Measurements from ENCODE around the gene MGRN1. TPM values are rescaled to one million over a fixed set of nuclear protein-coding genes. Genes with fewer than 3 reads are reported as not detected.

The MGRN1 gene
- total RNA-seq, 4 donors from 2014 or later: 30.8 to 58.2 (median 44.8) TPM

DNA sequence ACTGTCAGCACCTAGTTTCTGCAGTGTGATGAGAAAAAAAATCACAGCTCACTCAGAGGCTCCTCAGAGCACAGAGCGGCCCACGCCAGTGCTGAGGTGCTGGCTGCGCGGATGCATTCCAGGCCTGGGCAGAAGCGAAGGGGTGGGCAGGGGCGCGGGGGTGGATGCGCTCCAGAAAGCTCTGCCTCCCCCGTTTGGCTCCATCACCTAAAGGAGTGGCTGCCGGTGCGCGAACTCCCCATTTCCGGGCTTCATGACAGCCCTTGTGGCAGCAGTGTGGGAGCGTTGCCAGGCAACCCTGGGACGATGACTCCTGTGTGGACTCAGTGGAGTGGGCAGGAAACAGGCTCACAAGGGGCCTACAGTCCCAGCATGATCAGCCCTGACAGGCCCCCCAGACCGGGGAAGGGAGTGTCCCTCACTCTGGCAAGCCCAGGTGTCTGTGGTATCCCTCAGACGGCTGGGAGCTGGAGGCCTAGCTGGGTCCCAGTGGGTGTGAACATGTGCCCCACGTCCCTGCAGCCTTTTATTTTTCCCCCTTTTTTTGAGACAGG lies 35.9 kb downstream of the MGRN1 start:
- Histone ChIP-seq H3K9me3 (no peaks in the 10 kb centered on the region), H3K36me3 (peaks cover 63% of the 10 kb centered on the region), H3K4me1 (peaks cover 25% of the 10 kb centered on the region), H3K27me3 (no peaks in the 10 kb centered on the region), H3K4me3 (no peak overlapping the region), H3K27ac (no peak overlapping the region)
- no peak for DNase-seq (ENCODE audit: low spot score in 2 of 2)
- TF ChIP-seq EP300 (IDR thresholded peaks at IDR 0.05) (no peak), POLR2A (IDR thresholded peaks at IDR 0.05) (no peak), POLR2AphosphoS5 (IDR thresholded peaks at IDR 0.05) (no peak)
- TF ChIP-seq, protein P1, sequence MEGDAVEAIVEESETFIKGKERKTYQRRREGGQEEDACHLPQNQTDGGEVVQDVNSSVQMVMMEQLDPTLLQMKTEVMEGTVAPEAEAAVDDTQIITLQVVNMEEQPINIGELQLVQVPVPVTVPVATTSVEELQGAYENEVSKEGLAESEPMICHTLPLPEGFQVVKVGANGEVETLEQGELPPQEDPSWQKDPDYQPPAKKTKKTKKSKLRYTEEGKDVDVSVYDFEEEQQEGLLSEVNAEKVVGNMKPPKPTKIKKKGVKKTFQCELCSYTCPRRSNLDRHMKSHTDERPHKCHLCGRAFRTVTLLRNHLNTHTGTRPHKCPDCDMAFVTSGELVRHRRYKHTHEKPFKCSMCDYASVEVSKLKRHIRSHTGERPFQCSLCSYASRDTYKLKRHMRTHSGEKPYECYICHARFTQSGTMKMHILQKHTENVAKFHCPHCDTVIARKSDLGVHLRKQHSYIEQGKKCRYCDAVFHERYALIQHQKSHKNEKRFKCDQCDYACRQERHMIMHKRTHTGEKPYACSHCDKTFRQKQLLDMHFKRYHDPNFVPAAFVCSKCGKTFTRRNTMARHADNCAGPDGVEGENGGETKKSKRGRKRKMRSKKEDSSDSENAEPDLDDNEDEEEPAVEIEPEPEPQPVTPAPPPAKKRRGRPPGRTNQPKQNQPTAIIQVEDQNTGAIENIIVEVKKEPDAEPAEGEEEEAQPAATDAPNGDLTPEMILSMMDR (IDR thresholded peaks at IDR 0.05): no peak
- 29% methylated on average over 1 of the region's 18 CpGs for WGBS

DNA sequence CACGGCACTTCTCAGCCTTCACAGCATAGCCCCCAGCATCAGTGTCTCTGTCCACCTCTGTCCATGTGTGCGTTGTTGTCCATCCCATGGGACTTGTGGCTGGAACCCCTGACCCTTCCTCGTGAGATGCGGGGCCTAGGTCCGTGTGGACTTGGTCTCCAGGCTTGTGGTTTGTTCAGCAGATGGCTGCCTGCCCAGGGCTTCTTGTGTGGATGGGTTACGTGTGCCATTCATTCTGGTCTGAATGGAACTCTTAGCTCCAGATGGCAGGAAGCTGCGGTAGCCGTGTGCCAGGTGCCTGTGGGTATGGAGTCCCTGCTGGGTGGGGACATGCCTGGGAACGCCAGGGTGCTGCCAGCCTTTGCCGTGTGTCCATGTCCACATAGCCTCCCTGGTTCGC lies 37.0 kb downstream of the MGRN1 start:
- H3K4me1 ChIP-seq: peaks cover 25% of the 10 kb centered on the region
- peaks cover 60% of the 10 kb centered on the region for H3K36me3 ChIP-seq
- DNase-seq (ENCODE audit: low spot score in 2 of 2): no peak
- no peaks in the 10 kb centered on the region for H3K9me3 ChIP-seq
- no peak overlapping the region for H3K27ac ChIP-seq
- no peak overlapping the region for H3K4me3 ChIP-seq
- TF ChIP-seq POLR2AphosphoS5 (IDR thresholded peaks at IDR 0.05): no peak
- WGBS: 57% methylated on average over 8 of the region's 11 CpGs
- no peaks in the 10 kb centered on the region for H3K27me3 ChIP-seq

DNA sequence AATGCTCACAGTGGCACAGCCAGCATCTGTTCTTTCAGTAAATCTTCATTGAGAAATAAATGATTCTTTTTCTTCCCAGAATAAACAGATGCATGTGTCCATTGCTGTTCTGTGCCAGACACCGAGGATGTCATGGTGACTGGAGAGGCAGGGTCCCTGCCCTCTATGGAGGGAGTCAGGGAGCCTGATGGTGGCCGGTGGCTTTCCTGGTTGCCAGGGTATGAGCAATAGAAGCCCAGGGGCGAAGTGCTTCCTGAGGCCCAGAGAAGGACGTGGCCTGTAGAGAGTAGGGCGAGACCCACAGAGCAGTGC lies 38.8 kb downstream of the MGRN1 start:
- Histone ChIP-seq H3K4me1 (peaks cover 25% of the 10 kb centered on the region), H3K27ac (no peak overlapping the region), H3K27me3 (no peaks in the 10 kb centered on the region), H3K9me3 (no peaks in the 10 kb centered on the region), H3K4me3 (no peak overlapping the region), H3K36me3 (peaks cover 60% of the 10 kb centered on the region)
- 60% methylated on average over 3 of the region's 5 CpGs for WGBS
- TF ChIP-seq POLR2A (IDR thresholded peaks at IDR 0.05) (no peak), POLR2AphosphoS5 (IDR thresholded peaks at IDR 0.05) (no peak), EP300 (IDR thresholded peaks at IDR 0.05) (no peak)
- TF ChIP-seq, protein P1 (IDR thresholded peaks at IDR 0.05): no peak
- DNase-seq (ENCODE audit: low spot score in 2 of 2): no peak

DNA sequence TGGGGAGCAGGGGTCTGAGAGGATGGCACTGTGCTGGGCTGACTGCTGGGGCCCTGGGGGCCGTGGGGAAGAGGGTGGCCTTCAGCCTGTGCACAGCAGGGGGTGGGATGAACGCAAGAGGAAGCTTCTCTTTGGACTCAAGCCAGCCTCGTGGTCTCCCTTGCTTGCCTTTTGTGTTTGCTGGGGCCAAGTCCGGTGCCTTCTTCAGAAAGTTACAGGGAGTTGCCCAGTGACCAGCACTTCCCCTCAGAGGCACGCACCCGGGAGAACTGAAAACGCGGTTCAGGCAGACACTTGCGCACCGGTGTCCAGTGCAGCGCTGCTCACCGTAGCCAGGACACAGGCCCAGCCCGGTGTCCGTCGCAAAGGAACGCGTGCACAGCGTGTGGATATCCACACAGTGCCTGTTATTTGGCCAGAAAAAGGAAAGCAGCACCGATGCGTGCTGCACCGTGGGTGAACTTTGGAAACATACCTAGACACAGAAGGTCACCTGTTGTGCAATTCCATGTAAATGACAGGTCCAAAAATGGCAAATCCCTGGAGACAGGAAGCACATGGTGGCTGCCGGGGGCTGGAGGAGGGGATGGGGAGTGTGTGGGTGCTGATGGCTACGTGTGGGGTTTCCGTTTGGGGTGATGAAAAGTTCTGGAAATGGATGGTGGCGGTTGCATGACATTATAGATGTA lies 39.3 kb downstream of the MGRN1 start:
- TF ChIP-seq POLR2A (IDR thresholded peaks at IDR 0.05) (no peak), POLR2AphosphoS5 (IDR thresholded peaks at IDR 0.05) (no peak), EP300 (IDR thresholded peaks at IDR 0.05) (no peak)
- TF ChIP-seq, protein P1 (IDR thresholded peaks at IDR 0.05): no peak
- DNase-seq (ENCODE audit: low spot score in 2 of 2): no peak
- Histone ChIP-seq H3K9me3 (no peaks in the 10 kb centered on the region), H3K4me1 (peaks cover 25% of the 10 kb centered on the region), H3K27ac (no peak overlapping the region), H3K4me3 (no peak overlapping the region), H3K36me3 (peaks cover 60% of the 10 kb centered on the region), H3K27me3 (no peaks in the 10 kb centered on the region)
- WGBS: 73% methylated on average over 23 of the region's 25 CpGs

DNA sequence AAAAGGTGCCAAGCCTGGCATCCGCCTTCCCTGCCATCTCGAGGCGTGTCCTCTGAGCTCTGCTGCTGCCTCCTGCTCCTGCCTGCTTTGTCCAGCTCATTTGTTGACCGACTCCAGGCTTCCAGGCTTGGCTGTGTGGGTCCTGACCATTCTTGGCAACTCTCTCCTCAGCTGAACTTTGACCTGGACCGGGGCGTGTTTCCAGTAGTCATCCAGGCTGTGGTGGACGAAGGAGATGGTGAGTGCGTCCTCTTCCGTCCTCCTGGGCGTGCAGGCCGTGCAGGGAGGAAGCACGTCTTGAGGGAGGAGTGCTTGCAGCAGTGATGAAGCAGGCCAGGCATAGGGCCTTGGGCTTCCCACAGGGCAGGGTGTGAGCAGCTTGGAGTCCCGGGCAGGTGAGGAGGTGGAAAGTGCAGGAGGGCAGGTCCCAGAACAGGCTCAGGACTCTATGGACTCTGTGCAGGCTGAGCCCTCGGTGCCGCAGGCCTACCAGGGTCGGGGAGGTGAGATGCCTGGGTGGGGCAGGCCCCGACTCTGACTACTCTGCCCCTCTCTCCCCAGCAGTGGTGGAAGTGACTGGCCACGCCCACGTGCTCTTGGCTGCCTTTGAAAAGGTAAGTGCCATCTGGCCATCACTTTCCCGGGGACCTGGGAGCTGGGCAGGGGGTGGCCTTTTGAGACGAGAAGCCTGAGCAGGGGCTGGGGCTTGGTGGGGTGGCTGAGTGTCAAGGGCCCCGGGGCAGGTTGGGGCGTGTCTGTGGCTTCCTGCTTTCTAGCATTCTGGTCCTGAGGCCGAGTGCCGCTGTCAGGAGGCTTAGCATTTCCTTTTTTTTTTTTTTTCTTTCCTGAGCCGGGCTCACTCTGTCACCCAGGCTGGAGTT lies 40.2 kb downstream of the MGRN1 start:
- Histone ChIP-seq H3K4me3 (no peak overlapping the region), H3K36me3 (peaks cover 62% of the 10 kb centered on the region), H3K27ac (no peak overlapping the region), H3K9me3 (no peaks in the 10 kb centered on the region), H3K4me1 (peaks cover 24% of the 10 kb centered on the region), H3K27me3 (no peaks in the 10 kb centered on the region)
- no peak for DNase-seq (ENCODE audit: low spot score in 2 of 2)
- 68% methylated on average over 19 of the region's 26 CpGs for WGBS
- TF ChIP-seq, protein P1 (IDR thresholded peaks at IDR 0.05): no peak
- TF ChIP-seq EP300 (IDR thresholded peaks at IDR 0.05) (no peak), POLR2A (IDR thresholded peaks at IDR 0.05) (no peak), POLR2AphosphoS5 (IDR thresholded peaks at IDR 0.05) (no peak)
